Jurkat, Clone E6-1 (cell line): ENCODE measurements around the gene TBC1D3H. TPM values are rescaled to one million over a fixed set of nuclear protein-coding genes. Genes with fewer than 3 reads are reported as not detected.
"Not testable (repeated sequence)": the region's sequence is repeated elsewhere in the genome, so short reads cannot be mapped to it uniquely, and the experiment has no call there.

ENCODE experiments used
- DNase-seq: peaks from one replicate; pipeline ENCODE4 v3.0.0-alpha.2; 2011; ENCODE audit warnings: low read depth, low spot score
- H3K4me3 ChIP-seq: 2 replicates; pipeline ENCODE4 v1.5.1; 2011; ENCODE audit warnings: mild to moderate bottlenecking, low read length, control low read depth, moderate library complexity
- polyA plus RNA-seq: library from polyadenylated mRNA; unstranded; fragments of >200 nt; gene quantifications from one replicate; pipeline ENCODE4 v1.2.1, GENCODE V29; 2012; ENCODE audit warnings: missing spikeins; ENCODE audit not compliant: insufficient read length, insufficient read depth

TBC1D3H gene
- not detected for polyA plus RNA-seq

DNA sequence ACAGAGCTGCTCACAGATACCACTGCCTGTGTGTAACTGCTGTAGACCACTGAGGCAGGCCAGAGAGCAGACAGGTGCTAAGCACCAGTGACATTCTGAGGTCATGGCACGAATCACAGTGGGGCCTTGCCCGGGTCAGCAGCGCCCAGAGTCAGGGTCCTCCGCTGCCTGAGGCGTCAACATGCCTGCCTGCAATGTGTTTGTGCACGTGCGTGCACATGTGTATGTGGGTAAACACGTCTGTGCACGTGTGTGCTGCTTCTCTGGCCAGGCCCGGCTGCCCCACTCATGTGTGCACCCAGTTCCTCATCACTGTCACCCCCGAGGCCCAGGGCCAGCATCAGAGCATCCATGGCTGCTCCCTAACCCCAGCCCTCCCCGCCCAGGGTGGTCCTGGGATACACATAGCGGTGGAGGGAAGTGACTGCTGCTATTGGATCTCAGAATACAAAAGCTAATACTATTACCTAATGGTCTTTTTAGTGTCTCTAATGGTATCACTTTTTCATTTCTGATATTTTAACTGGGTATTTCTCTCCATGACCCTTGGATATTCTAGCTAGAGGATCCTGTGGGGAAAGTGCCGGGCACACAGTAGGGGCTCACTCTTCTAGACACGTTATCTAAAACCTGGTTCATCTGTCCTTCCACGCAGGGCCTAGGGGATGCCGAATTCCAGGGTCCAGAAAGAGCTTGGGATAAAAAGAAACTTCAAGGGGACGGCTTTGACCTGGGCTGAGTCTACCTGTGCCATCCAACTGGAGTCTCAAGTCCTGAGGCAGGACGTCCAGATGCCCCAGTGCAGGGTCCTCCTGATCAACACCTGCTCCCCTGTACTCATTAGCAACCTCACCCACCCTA lies at the start of gene TBC1D3H:
TSS of gene TBC1D3H (minus strand) at position 51 of the 861 bp plus-strand sequence. CDS start 1,540 bp downstream, outside the sequence.
- not testable (repeated sequence) for DNase-seq, H3K4me3 ChIP-seq

DNA sequence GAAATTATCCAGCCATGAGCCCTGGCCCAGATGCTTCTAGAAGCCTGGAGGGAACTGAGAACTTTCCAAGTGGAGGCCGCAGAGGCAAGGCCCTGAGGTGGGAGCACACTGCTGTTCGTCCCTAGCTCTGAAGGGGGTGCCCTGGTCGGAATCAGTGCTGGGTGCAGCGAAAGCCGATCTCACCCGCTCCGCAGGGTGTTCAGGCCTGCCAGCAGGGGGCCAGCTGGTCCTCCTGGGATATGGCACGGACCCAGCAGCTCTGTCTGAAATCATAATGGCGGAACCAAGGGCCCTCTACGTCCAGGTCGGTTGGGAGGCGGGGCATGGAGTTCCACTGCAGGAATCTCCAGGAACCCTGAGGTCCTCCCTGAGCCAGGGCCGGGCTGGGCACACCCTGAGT lies 40.7 kb upstream of the TBC1D3H start:
- not testable (repeated sequence) for H3K4me3 ChIP-seq, DNase-seq

DNA sequence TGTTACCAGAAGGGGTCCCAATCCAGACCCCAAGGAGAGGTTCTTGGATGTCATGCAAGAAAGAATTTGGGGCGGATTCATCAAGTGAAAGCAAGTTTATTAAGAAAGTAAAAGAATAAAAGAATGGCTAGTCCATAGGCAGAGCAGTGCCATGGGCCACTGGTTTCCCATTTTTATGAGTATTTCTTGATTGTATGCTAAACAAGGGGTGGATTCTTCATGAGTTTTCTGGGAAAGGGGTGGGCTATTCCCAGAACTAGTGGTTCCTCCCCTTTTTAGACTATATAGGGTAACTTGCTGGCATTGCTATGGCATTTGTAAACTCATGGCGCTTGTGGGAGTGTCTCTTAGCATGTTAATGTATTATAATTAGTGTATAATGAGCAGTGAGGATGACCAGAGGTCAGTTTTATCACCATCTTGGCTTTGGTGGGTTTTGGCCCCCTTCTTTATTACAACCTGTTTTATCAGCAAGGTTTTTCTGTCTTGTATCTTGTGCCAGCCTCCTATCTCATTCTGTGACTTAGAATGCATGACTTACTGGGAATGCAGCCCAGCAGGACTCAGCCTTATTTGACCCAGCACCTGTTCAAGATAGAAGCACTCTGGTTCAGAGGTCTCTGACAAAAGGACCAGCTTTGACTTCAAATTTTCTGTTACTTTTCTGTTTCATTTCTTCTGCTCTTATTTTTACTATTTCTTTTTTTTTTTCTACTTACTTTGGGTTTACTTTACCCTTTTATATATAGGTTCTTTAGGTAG lies 27.1 kb upstream of the TBC1D3H start:
- not testable (repeated sequence) for DNase-seq

DNA sequence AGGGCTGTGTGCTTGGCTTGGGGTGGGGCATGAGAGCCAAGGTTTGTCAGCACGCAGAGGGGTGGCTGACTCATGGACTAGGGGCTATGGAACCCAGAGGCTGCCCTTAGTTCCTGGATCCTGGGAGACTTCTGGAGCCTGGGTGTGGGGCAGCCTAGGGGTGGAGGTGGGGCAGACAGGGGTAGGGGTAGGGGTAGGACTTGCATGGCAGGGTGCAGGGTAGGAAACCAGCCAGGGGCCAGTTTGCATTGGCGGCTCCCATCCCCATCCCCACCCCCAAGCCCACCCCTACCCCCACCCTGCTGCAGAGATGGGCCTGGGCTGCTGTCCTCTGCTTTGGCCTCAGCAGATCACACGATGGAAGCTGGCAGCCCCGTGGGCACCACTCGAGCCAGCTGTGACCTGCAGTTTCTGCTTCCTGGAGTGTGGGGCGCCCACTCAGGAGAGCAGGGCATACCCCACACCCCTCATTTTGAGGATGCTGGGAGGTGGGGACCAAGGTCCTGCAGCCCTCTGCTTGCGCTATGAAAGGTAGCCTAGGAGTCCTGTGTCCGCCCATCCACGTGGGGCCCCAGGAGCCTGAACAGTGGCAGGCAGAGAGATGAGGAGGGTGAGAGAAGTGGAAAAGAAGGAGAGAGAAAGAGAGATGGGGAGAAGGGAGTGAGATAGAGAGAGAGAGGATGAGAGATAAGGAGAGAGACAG lies 2.9 kb upstream of the TBC1D3H start:
- DNase-seq, H3K4me3 ChIP-seq: not testable (repeated sequence)

More for the DNA sequence above, 27.1 kb upstream of the TBC1D3H start:
- not testable (repeated sequence) for H3K4me3 ChIP-seq

DNA sequence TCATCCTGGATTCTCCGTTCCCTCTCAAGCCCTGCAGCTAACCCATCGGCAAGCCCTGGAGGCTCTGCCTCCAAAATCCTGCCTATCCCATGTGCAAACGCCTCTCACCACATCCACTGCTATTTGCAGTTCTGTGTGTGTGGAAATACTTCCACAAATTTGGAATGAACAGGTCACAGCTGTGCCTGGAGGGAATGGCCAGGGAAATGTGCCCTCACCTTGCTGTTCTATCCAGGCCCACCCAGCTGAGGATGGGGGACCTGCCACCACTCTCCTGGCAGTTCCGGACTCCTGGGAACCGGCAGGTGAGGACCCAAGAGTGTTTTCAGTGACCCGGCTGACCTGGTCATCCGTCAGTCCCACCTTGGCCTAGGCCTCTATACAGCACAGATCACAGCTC lies 12.3 kb downstream of the TBC1D3H start:
- H3K4me3 ChIP-seq, result not testable (repeated sequence)

DNA sequence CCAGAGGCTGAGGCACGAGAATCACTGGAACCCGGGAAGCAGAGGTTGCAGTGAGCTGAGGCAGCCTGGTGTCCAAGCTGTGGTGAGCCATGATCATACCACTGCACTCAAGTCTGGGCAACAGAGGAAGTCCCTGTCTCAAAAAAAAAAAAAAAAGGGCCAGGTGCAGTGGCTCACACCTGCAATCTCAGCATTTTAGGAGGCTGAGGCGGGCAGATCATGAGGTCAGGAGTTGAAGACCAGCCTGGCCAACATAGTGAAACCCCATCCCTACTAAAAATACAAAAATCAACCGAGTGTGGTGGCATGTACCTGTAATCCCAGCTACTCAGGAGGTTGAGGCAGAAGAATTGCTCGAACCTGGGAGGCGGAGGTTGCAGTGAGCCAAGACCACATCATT lies 25.7 kb downstream of the TBC1D3H start:
- DNase-seq, H3K4me3 ChIP-seq: not testable (repeated sequence)

More for the DNA sequence above, 12.3 kb downstream of the TBC1D3H start:
- not testable (repeated sequence) for DNase-seq
